Progenitor cell of endocrine pancreas (in vitro differentiated cells): Measurements from ENCODE around the gene MAD2L1. TPM values are rescaled to one million over a fixed set of nuclear protein-coding genes. Genes with fewer than 3 reads are reported as not detected.

ENCODE experiments used
- DNase-seq: peaks from one replicate; pipeline ENCODE4 v3.0.0; 2021; ENCODE audit warnings: low spot score; ENCODE audit not compliant: unreplicated experiment
- H3K27ac Mint-ChIP-seq: 2 replicates; pipeline ENCODE4 v1.8.0; 2021; ENCODE audit warnings: mild to moderate bottlenecking, moderate library complexity, mixed read lengths
- H3K27me3 Mint-ChIP-seq: 2 replicates; pipeline ENCODE4 v1.8.0; 2021; ENCODE audit warnings: mixed read lengths
- H3K36me3 Mint-ChIP-seq: 2 replicates; pipeline ENCODE4 v1.8.0; 2022; ENCODE audit warnings: mixed read lengths; ENCODE audit not compliant: insufficient read depth
- H3K4me1 Mint-ChIP-seq: 2 replicates; pipeline ENCODE4 v1.8.0; 2021; ENCODE audit warnings: low read depth, mixed read lengths
- H3K4me3 Mint-ChIP-seq: 2 replicates; pipeline ENCODE4 v1.8.0; 2021; ENCODE audit warnings: low read depth, mild to moderate bottlenecking, moderate library complexity, mixed read lengths
- H3K9me3 Mint-ChIP-seq: 2 replicates; pipeline ENCODE4 v1.8.0; 2021; ENCODE audit warnings: low read depth, mixed read lengths
- total RNA-seq: library from RNA; stranded (reverse); gene quantifications from 2 replicates; pipeline ENCODE4 v1.2.1, GENCODE V29; 2021
- TF ChIP-seq, protein P1 (sequence below): fragments of 200-600 bp; sonication (generic); IDR thresholded peaks from one replicate; pipeline ENCODE4 v1.5.0; 2021; ENCODE audit warnings: antibody characterized with exemption, mild to moderate bottlenecking; ENCODE audit not compliant: unreplicated experiment

MAD2L1 gene
- total RNA-seq, 1 donor from 2014 or later, result 28.1 TPM

DNA sequence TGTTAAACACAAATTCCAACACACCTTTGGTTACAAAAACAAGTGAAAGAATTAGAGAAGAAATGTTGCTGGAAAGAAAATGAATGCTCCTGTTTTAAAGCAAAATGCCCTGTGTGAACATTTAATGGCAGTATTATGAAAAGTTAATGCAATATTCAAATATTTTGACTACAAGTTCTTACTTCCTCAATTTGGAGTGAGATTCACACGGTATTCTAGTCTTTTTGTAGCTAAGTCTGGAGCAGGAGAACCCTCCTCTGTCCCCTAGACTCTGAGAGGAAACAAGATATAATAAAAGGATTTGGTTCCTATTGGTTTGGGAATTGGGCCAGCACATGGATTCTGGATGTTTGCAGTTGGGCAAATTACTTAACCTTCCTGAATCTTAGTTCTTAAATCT is 12.7 kb downstream of the MAD2L1 start:
- peaks cover 1% of the 10 kb centered on the region for H3K36me3 Mint-ChIP-seq

DNA sequence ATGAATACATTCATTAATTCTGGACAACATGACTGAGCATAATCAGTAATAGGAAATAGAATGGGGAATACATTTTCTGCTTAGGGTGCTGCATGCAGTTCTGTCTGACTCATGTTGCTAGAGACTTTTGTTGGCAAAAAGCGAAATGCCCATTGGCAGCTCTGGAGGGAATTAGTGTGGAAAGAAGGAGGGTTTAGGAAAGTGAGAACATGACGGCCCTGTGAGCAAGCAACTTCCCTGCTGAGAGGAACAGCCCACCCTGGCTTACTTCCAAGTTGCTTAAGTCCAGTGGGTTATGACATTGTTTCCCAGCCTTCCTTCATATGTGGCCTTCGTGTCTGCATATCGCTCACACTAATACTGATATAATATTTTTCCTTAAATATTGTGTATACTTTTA is 13.8 kb downstream of the MAD2L1 start:
- Mint-ChIP-seq H3K27ac (no peak overlapping the region), H3K36me3 (peaks cover 1% of the 10 kb centered on the region)

More for the DNA sequence above, 12.7 kb downstream of the MAD2L1 start:
- no peaks in the 10 kb centered on the region for H3K9me3 Mint-ChIP-seq
- H3K4me3 Mint-ChIP-seq, result no peak overlapping the region
- H3K4me1 Mint-ChIP-seq, result peaks cover 17% of the 10 kb centered on the region
- no peak overlapping the region for H3K27ac Mint-ChIP-seq
- no peak for DNase-seq
- TF ChIP-seq, protein P1, sequence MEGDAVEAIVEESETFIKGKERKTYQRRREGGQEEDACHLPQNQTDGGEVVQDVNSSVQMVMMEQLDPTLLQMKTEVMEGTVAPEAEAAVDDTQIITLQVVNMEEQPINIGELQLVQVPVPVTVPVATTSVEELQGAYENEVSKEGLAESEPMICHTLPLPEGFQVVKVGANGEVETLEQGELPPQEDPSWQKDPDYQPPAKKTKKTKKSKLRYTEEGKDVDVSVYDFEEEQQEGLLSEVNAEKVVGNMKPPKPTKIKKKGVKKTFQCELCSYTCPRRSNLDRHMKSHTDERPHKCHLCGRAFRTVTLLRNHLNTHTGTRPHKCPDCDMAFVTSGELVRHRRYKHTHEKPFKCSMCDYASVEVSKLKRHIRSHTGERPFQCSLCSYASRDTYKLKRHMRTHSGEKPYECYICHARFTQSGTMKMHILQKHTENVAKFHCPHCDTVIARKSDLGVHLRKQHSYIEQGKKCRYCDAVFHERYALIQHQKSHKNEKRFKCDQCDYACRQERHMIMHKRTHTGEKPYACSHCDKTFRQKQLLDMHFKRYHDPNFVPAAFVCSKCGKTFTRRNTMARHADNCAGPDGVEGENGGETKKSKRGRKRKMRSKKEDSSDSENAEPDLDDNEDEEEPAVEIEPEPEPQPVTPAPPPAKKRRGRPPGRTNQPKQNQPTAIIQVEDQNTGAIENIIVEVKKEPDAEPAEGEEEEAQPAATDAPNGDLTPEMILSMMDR, result no peak
- no peaks in the 10 kb centered on the region for H3K27me3 Mint-ChIP-seq

DNA sequence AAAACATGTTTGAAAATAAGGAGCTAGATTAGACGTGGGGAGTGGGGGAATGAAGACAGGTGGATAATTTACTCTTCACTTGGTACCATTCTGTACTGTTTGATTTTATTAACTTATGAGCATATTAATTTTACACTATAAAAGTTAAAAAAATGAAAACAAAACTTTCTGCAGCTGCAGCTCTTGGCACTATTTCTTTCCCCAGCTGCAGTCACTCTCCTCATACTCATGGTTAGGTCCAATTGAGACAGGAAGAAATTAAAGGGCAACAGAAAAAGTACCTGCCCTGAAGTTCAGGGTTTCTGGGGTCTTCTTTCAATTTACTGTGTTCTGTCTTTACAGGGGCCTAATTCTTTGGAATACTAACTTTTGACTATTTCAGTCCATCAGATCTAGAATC is 15.4 kb downstream of the MAD2L1 start:
- Mint-ChIP-seq H3K4me1 (peaks cover 15% of the 10 kb centered on the region), H3K4me3 (no peak overlapping the region), H3K36me3 (no peaks in the 10 kb centered on the region), H3K27me3 (no peaks in the 10 kb centered on the region), H3K27ac (no peak overlapping the region), H3K9me3 (no peaks in the 10 kb centered on the region)
- TF ChIP-seq, protein P1, result no peak
- DNase-seq, result no peak

More for the DNA sequence above, 13.8 kb downstream of the MAD2L1 start:
- peaks cover 17% of the 10 kb centered on the region for H3K4me1 Mint-ChIP-seq
- TF ChIP-seq, protein P1, result no peak
- H3K27me3 Mint-ChIP-seq, result no peaks in the 10 kb centered on the region
- H3K4me3 Mint-ChIP-seq, result no peak overlapping the region
- DNase-seq, result no peak
- H3K9me3 Mint-ChIP-seq, result no peaks in the 10 kb centered on the region

DNA sequence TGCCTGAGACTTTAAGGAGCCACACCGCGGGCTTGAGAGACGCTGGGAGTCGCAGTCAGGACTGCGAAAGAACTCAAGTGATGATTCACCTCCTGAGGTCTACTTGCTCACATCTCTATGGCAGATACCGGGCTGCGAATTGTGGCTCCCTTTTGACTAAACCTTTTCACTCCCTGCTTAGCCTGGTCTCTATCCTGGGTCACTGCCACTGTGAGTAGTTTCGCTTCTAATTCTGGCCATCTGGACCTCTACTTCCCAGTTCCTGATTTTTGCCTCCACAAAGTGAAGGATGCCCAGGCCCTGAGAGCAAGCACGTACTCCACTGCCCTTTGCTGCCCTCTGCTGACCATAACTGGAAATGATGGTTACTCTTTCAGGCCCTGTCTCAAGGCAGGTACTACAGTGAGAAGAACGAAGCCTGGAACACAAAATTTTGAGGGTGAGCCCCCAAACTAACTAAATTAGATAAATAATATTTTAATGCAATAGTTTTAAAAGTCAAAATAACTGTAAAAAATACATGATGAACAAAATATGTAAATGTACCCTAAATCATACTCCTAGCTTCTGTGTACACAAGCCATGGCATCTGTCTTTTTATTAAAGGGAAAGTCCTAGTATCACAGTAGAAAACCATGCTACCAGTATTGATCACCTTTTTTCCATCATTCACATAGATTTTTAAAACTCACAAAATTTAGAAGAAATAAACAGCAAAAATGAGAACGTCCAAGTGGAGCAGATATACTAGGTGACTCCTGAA is 16.7 kb downstream of the MAD2L1 start:
- Mint-ChIP-seq H3K9me3 (no peaks in the 10 kb centered on the region), H3K36me3 (no peaks in the 10 kb centered on the region), H3K4me3 (no peak overlapping the region), H3K4me1 (peaks cover 9% of the 10 kb centered on the region), H3K27ac (no peak overlapping the region), H3K27me3 (no peaks in the 10 kb centered on the region)
- DNase-seq, result peak; percentile 80
- TF ChIP-seq, protein P1, result peak; percentile 91

DNA sequence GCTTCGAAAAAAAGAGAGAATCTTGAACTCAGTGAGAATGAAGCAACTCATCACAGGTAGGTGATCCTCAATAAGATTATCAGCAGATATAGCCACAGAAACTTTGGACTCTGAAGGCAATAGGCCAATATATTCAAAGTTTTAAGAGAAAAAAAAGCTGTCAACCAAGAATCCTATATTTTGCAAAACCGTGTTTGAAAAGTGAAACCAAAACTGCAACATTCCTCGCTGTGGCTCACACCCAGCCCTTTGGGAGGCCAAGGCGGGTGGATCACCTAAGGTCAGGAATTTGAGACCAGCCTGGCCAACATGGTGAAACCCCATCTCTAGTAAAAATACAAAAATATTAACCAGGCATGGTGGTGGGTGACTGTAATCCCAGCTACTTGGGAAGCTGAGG is 22.8 kb downstream of the MAD2L1 start:
- TF ChIP-seq, protein P1, result no peak
- peaks cover 11% of the 10 kb centered on the region for H3K27me3 Mint-ChIP-seq
- no peak overlapping the region for H3K27ac Mint-ChIP-seq
- H3K4me3 Mint-ChIP-seq, result no peak overlapping the region
- peaks cover 3% of the 10 kb centered on the region for H3K36me3 Mint-ChIP-seq
- no peak for DNase-seq
- peaks cover 9% of the 10 kb centered on the region for H3K9me3 Mint-ChIP-seq
- H3K4me1 Mint-ChIP-seq, result peaks cover 28% of the 10 kb centered on the region
